ENCODE data around the gene ZDHHC24. TPM values are rescaled to one million over a fixed set of nuclear protein-coding genes. Genes with fewer than 3 reads are reported as not detected.
A peak's percentile ranks its signal among the peaks of the same experiment; 100 is the strongest.

The ZDHHC24 gene
- total RNA-seq, 1 experiment from 2014 or later: 10.5 TPM

GRCh38 chr11:66480117-66480938, 65.5 kb downstream of the ZDHHC24 start, which contains the start of gene DPP3:
DPP3 (plus strand) TSS chr11:66480434; CDS start chr11:66482201, 1,767 bp downstream.
- no peaks in the 10 kb centered on the region for H4K20me1 ChIP-seq (ENCODE audit: insufficient read depth)
- H3K9me2 ChIP-seq (ENCODE audit: insufficient read depth): no peaks in the 10 kb centered on the region
- peaks cover 8 to 17% of the 10 kb centered on the region in 2 experiments; a peak in 1 of 4 replicates for H3K4me1 ChIP-seq (ENCODE audit: control insufficient read depth in 1 of 2, insufficient read depth in 2 of 2, low read length in 2 of 2)
- BruUV-seq (replicated peaks): TSS peak; percentile 50
- H2AFZ ChIP-seq (ENCODE audit: low read depth, low read length, poor library complexity, severe bottlenecking): no peak within 1 kb of the TSS
- peak within 1 kb of the TSS; percentile 89 for H3K4me2 ChIP-seq (ENCODE audit: low read length)
- H3K27me3 ChIP-seq (ENCODE audit: insufficient read depth, low read length): no peaks in the 10 kb centered on the region
- ChIA-PET CTCF (interaction anchor here (0.6 to 1.5 kb wide), 11 partner anchors 11 to 198 kb away, joined by 3 to 16 read pairs (median 6); partner anchors contain the start of genes MRPL11, PELI3 and RBM4B), RAD21 (ENCODE audit: low non-redundant PET in 1 of 2, low total read pairs in 2 of 2, uncharacterized antibody in 2 of 2, unreplicated experiment in 2 of 2) (interaction anchor here (0.9 to 1.0 kb wide), 2 partner anchors 41 to 198 kb away, joined by 4 to 5 read pairs; partner anchors contain the start of gene MRPL11 (in 1 of the 2)), POLR2A (interaction anchor here (0.5 to 2.9 kb wide), 15 partner anchors 11 to 402 kb away, joined by 3 to 17 read pairs (median 4); partner anchors contain the start of genes BBS1, MRPL11, PELI3 and RBM14)
- H3K9ac ChIP-seq (ENCODE audit: low read length): peak within 1 kb of the TSS; percentile 95
- peaks cover 6% of the 10 kb centered on the region; the same call in 1 of the 2 replicates for H3K79me2 ChIP-seq (ENCODE audit: insufficient read depth, low read length)
- 0 out of 4 replicates have a peak, but pooled peaks cover 0 to 3% of the 10 kb centered on the region in 2 experiments for H3K36me3 ChIP-seq (ENCODE audit: control insufficient read depth in 1 of 2, insufficient read depth in 2 of 2, low read length in 2 of 2)
- no peaks in the 10 kb centered on the region for H3K9me3 ChIP-seq (ENCODE audit: control insufficient read depth in 1 of 2, insufficient read depth in 1 of 2, low read depth in 1 of 2, low read length in 2 of 2)
- ATAC-seq (peak; percentile 90), DNase-seq (ENCODE audit: low read depth, low spot score) (peak; percentile 91)
- peak within 1 kb of the TSS; percentile 86 to 88 for H3K4me3 ChIP-seq (replicated peaks in 1 of 2; ENCODE audit: low read depth in 1 of 2, low read length in 2 of 2)
- peak; percentile 100 for TF ChIP-seq ZFX (IDR thresholded peaks at IDR 0.05)
- no peak for TF ChIP-seq EZH2phosphoT487 (IDR thresholded peaks at IDR 0.05; ENCODE audit: borderline replicate concordance)
- peak; percentile 84 for TF ChIP-seq POLR2AphosphoS5 (IDR thresholded peaks at IDR 0.05; ENCODE audit: low read depth, low read length)
- no peak for TF ChIP-seq JUND (IDR thresholded peaks at IDR 0.05)
- peak; percentile 21 for TF ChIP-seq YY1 (IDR thresholded peaks at IDR 0.05; ENCODE audit: extremely low read depth, insufficient replicate concordance, low read depth, low read length)
- peak; percentile 56 for TF ChIP-seq TCF7L2 (IDR thresholded peaks at IDR 0.05; ENCODE audit: borderline replicate concordance, extremely low read depth, insufficient read depth, insufficient read length)
- no peak for TF ChIP-seq EZH2 (IDR thresholded peaks at IDR 0.05)
- TF ChIP-seq REST (IDR thresholded peaks at IDR 0.05; ENCODE audit: low read depth): no peak
- no peak for TF ChIP-seq SRF (IDR thresholded peaks at IDR 0.05; ENCODE audit: low read depth)
- TF ChIP-seq POLR2A (IDR thresholded peaks at IDR 0.05; ENCODE audit: borderline replicate concordance, extremely low read depth, insufficient read depth, insufficient read length): peak; percentile 66
- TF ChIP-seq MAX (IDR thresholded peaks at IDR 0.05): no peak
- intact Hi-C loops (cut with micrococcal nuclease): loop anchor here (1.0 kb wide), 1 partner anchor 198 kb away; no protein-coding TSS in a partner anchor
- H3K27ac ChIP-seq (ENCODE audit: low read depth, low read length): peak within 1 kb of the TSS; percentile 79

Data from HCT116 (cell line).